Activated B cell treated with CpG ODN at 0.5 μM for 24 hours (primary cell): ENCODE results near the gene FAM53B. TPM values are rescaled to one million over a fixed set of nuclear protein-coding genes. Genes with fewer than 3 reads are reported as not detected.

Experiments
- ATAC-seq: fragments of 200-7000 bp; cut with Tn5 transposase; one replicate; pipeline ENCODE4 v1.10.0; 2021; ENCODE audit warnings: low read depth, mild to moderate bottlenecking, moderate library complexity
- CTCF ChIA-PET: fragments of 350-600 bp; sonication (Branson Sonifier 250); formaldehyde crosslinking; loops from one replicate; lab custom pipeline; 2021; ENCODE audit warnings: antibody characterized with exemption; lab: Charles Lee
- POLR2A ChIA-PET: fragments of 350-600 bp; sonication (Branson Sonifier 250); formaldehyde crosslinking; loops from one replicate; lab custom pipeline; 2021; ENCODE audit warnings: antibody characterized with exemption; lab: Charles Lee
- DNase-seq: peaks from one replicate; pipeline ENCODE4 v3.0.0; 2022
- H3K27ac Mint-ChIP-seq: one replicate; pipeline ENCODE4 v1.8.0; 2020; ENCODE audit warnings: mixed read lengths
- H3K27me3 Mint-ChIP-seq: one replicate; pipeline ENCODE4 v1.8.0; 2021; ENCODE audit warnings: mixed read lengths
- H3K36me3 Mint-ChIP-seq: one replicate; pipeline ENCODE4 v1.8.0; 2021; ENCODE audit warnings: low read depth, mixed read lengths
- H3K4me1 Mint-ChIP-seq: one replicate; pipeline ENCODE4 v1.8.0; 2021; ENCODE audit warnings: mixed read lengths
- H3K4me3 Mint-ChIP-seq: one replicate; pipeline ENCODE4 v1.8.0; 2020; ENCODE audit warnings: mild to moderate bottlenecking, mixed read lengths
- H3K9me3 Mint-ChIP-seq: one replicate; pipeline ENCODE4 v1.8.0; 2020; ENCODE audit warnings: mixed read lengths
- intact Hi-C: fragments of 100-400 bp; cut with micrococcal nuclease; formaldehyde crosslinking; loops from one replicate; pipeline ENCODE4 v1.15.1; 2024
- total RNA-seq: library from RNA; stranded (reverse); gene quantifications from 2 replicates; pipeline ENCODE4 v1.2.3, GENCODE V29; 2022
- TF ChIP-seq, protein P1 (sequence below): fragments of 200-600 bp; IDR thresholded peaks from one replicate; pipeline ENCODE4 v1.8.0; 2022; ENCODE audit warnings: antibody characterized with exemption, mild to moderate bottlenecking

Gene FAM53B
- total RNA-seq, 1 donor from 2014 or later, result 73.9 TPM

DNA sequence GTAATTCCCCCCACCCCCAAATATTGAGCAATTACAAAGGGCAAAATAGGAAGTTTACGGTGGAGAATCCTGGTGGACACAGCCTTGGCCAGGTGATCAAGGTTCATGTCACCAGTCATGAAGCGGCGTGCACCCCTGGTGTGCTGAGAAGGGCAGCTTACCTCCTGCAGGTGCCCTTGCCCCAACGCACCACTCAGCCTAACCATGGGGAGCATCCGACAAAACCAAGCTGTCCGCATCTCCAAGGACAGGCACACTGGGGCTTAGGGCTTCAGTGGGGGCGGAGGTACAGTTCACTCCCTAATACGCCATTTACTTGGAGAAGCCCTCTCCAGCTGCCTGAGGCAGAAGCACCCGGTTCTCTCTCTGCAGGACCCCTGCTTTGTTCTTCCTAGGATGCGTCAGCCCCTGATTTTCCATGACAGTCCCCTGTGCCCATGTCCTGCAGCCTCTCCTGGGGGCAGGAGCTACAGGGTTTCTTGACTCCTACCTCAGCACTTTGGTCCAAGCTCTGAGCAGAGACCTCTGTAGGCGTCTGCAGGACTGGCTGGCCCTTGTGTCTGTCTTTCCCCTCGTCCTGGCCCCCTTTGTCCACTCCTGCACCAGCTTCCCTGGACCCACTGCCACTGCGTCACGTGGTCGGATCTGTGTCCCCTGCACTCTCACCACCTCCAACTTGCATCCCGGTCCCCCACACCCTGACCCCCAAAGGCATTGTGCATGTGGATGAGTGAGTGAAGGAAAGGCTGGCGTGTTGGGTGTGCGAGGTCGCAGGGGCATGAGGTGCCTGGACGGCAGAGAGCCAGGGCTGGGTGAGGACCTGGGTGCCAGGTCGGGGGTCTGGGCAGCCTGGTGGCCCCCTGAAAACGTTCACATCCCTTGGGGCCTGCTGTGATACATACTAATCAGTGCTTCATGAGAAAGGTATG is 168.8 kb downstream of the FAM53B start:
- TF ChIP-seq, protein P1, sequence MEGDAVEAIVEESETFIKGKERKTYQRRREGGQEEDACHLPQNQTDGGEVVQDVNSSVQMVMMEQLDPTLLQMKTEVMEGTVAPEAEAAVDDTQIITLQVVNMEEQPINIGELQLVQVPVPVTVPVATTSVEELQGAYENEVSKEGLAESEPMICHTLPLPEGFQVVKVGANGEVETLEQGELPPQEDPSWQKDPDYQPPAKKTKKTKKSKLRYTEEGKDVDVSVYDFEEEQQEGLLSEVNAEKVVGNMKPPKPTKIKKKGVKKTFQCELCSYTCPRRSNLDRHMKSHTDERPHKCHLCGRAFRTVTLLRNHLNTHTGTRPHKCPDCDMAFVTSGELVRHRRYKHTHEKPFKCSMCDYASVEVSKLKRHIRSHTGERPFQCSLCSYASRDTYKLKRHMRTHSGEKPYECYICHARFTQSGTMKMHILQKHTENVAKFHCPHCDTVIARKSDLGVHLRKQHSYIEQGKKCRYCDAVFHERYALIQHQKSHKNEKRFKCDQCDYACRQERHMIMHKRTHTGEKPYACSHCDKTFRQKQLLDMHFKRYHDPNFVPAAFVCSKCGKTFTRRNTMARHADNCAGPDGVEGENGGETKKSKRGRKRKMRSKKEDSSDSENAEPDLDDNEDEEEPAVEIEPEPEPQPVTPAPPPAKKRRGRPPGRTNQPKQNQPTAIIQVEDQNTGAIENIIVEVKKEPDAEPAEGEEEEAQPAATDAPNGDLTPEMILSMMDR, result no peak
- POLR2A ChIA-PET, result no interaction called here
- Mint-ChIP-seq H3K27ac (no peak overlapping the region), H3K4me1 (peaks cover 39% of the 10 kb centered on the region), H3K36me3 (peaks cover 5% of the 10 kb centered on the region), H3K27me3 (no peaks in the 10 kb centered on the region), H3K4me3 (no peak overlapping the region), H3K9me3 (no peaks in the 10 kb centered on the region)
- ATAC-seq, result no peak
- DNase-seq, result no peak
- intact Hi-C loops, result no loop called here
- CTCF ChIA-PET, result no interaction called here

DNA sequence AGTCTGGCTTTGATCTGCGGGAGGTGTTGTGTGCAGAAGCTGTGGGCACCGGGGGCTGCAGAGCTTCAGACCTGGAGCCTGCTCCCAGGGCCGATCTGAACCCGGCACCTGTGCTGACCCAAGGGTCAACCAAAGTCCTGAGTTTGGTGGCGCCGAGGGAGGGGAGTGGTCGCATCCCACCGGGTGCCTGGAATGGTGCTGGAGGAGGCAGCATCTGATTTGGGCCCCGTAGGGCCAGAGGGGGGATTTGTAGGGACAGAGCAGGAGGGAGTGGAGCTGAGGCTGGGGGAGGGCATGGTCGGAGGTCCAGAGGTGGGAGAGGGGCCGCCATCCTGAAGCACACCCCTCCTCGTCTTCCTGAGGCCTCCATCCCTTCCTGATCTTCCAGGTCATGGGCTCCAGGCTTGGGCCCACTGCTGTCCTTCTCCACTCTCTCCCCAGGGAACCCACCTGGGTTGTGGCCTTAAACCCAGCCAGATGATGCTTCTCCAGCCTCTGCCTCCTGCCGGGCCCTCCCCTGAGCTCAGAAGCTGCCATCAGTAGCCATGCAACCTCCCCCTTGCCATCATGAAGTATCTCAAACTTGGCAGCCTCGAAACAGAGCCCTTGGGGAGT is 169.6 kb downstream of the FAM53B start:
- ATAC-seq (no peak), DNase-seq (no peak)
- intact Hi-C loops, result no loop called here
- POLR2A ChIA-PET, result no interaction called here
- Mint-ChIP-seq H3K4me1 (peaks cover 43% of the 10 kb centered on the region), H3K27ac (no peak overlapping the region), H3K4me3 (no peak overlapping the region), H3K36me3 (peaks cover 2% of the 10 kb centered on the region), H3K9me3 (no peaks in the 10 kb centered on the region), H3K27me3 (no peaks in the 10 kb centered on the region)
- TF ChIP-seq, protein P1, result no peak
- CTCF ChIA-PET, result no interaction called here

DNA sequence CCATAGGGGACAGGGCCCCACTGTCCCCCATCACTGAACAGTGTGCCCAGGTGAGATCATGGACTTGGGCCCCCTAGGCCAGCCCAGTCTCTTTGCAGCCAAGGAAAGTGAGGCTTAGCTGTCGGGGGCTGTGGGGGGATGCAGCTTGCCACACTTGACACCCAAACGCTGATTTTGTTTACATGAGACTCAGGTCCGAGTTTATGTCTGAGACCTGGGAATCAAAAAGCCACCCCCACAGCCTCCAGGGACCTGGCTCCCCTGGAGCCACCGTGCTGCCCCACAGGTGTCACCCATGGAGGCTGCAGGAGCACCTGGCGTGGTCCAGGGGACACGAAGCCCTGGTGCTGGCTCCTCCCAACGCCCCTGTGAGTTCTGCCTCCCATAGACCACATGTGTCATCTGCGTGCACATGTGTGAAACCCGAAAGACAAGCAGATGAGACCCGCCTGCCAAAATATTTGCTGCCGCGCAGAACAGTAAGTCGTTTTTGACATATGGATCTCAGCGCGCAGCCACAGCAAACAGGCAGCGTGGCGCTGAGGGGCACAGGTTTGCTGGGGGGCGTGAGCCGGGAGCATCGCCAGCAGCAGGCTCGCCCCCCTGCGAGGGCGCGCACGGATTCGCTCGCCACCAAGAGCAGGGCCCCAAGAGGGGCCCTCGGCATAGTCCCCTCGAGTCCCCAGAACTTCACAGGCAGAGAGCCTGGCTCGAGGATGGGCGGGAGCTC is 170.3 kb downstream of the FAM53B start:
- no peak for DNase-seq
- TF ChIP-seq, protein P1, result no peak
- no peak overlapping the region for H3K27ac Mint-ChIP-seq
- H3K36me3 Mint-ChIP-seq, result peaks cover 2% of the 10 kb centered on the region
- POLR2A ChIA-PET, result no interaction called here
- no peaks in the 10 kb centered on the region for H3K9me3 Mint-ChIP-seq
- CTCF ChIA-PET, result no interaction called here
- ATAC-seq, result no peak
- H3K4me1 Mint-ChIP-seq, result peaks cover 48% of the 10 kb centered on the region
- H3K27me3 Mint-ChIP-seq, result no peaks in the 10 kb centered on the region
- intact Hi-C loops, result no loop called here
- H3K4me3 Mint-ChIP-seq, result no peak overlapping the region

DNA sequence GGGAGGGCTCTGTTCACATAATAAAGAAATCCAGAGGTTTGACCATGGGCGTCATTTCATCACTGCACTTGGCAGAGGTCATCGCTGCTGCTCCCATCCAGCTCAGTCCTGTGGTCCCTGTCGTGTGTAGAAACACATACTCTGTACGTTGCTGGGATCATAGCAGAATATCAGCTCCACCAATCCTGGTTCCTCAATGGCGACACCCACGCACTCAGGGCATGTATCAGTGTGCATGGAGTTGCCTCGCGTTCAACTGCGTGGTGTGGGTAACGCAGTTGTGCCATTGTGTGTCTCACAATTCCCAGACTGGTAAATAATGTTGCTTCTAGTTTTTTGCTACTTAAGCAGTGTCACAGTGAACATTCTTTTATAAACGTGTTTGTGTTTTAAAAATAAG is 171.4 kb downstream of the FAM53B start:
- TF ChIP-seq, protein P1, result no peak
- ATAC-seq, result no peak
- H3K27me3 Mint-ChIP-seq, result no peaks in the 10 kb centered on the region
- POLR2A ChIA-PET, result interaction anchor here (0.5 to 0.6 kb wide), 2 partner anchors 9 to 22 kb away, joined by 4 to 12 read pairs; no protein-coding TSS in a partner anchor
- DNase-seq, result no peak
- intact Hi-C loops, result no loop called here
- H3K4me1 Mint-ChIP-seq, result peaks cover 48% of the 10 kb centered on the region
- no peak overlapping the region for H3K4me3 Mint-ChIP-seq
- no peak overlapping the region for H3K27ac Mint-ChIP-seq
- CTCF ChIA-PET, result no interaction called here
- no peaks in the 10 kb centered on the region for H3K9me3 Mint-ChIP-seq
- H3K36me3 Mint-ChIP-seq, result peaks cover 2% of the 10 kb centered on the region
